RPMI8226 (cell line): ENCODE data around the gene ADARB2.
"Not testable (repeated sequence)": the region's sequence is repeated elsewhere in the genome, so short reads cannot be mapped to it uniquely, and the experiment has no call there.

Experiments used
- DNase-seq: peaks from one replicate; pipeline ENCODE4 v3.0.0-alpha.2; 2015

ADARB2 gene

DNA sequence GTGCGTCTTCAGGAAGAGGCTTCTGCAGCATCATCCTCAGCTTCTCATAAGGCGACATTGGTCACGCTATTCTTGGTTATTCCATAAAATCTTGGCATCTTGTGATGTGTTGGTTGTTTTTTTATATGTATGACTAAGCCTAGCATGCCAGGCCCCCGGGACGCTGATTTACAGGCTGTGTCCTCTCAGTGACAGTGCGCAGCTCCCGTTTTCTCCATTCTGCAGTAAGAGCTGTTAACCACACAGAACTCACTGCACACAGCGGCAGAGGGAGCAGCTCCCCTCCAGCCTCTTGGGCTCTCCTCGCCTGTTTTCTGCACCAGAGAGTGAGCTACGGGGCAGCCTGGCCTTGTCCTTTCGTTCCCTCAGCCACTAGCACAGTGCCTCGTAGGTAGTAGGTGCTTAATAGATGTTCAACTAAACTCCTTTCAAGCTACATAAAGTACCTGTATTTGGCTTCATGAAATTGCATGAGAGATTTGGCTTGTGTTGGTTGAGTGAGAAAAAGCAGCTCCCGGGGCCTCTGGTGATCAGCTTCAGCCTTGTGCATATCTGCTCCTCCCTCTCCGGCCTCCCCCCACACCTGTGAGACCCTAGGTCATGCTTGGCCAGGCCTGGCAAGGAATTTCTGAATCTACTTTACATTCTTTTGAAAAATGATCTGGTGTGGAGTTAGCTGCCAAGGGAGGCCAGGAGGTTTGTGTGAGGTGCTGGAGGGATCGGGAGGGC, 564.9 kb downstream of the ADARB2 start:
- DNase-seq, result no peak

DNA sequence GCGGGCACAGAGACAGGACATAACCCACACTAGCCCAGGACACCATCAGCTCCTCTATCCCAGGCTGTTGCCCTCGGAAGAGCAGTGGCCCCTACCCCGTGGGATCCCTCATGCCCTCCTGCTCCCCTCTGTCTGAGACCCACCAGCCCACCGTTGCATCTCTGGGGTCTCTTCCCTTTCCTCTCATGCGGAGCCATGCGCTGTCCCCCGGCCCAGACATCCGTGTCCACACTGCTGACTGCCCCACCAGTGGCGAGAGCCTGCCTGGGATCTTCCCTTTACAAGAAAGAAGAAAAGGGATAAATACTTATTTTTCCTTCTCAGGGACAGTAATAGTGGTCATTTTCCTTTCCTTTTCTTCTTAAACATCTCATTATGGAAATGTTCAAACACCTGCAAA, 565.7 kb downstream of the ADARB2 start:
- no peak for DNase-seq

DNA sequence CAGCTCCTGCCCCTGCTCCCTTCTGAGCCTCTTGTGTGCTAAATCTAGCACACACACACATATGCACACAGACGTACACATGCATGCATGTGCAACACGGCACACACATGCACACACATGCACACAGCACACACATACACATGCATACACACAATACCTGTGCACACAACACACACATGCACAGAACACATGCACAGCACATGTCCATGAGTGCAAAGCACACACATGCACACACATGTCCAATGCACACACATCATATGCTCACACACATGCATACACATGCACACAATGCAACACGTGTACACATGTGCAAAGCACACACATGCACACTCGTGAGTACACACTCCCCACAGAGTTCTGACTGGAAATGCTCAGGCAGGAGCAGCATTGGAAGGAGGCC, 566.1 kb downstream of the ADARB2 start:
- DNase-seq, result no peak

DNA sequence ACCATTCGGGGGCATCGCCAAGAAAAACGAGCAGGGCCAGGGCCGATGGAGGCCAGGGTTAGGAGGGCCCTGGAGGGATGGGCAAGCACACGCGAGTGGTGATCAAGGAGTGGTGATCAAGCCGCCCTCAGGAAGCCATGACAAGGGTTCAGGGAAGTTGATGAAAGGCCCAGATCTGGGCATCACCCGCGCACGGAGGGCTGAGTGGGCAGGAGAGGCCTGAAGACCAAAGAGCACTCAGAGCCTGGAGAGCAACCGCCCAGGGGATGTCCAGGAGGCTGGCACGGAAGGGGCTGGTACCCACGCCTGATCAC, 566.5 kb downstream of the ADARB2 start:
- DNase-seq, result no peak

DNA sequence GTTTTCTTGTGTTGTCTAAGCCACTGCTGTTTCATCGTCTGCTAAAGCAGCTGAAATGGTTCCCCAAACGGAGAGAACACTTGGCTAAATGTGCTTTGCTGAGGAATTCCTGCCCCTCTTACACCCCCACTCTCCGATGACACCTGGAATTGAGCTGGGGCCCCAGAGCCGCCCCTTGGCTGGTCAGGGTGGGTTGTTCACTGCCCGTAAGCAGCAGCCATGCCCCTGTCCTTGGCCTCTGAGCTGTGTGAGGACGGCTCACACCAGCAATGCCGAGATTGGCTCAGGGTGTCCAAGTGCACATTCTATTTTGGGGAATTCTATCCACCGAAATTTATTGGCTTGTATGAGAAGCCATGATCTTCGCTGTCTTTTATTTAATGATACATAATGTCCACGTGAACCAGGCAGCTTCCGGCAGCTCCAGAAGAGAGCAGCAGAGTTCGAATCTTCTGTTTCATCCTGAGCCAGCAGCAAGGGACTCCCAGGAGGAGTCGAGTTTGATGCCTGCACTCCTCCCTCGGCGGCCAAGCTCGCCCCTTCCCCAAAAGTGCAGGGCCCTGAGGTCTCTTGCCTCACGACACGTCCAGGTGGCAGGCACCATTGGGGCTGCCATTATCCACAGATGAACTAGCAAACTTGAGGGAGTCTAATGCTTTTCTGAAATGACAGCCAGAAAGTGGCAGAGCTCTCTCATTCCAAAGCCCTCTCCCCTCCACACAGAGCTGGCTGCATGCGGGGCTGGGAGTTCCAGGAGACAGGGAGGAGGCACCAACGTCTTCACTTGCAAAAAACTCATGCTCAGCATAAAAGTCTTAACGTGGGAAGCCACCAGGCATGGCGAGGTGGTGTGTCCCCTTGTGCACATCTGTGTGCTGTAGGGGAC, 567.1 kb downstream of the ADARB2 start:
- DNase-seq, result no peak

DNA sequence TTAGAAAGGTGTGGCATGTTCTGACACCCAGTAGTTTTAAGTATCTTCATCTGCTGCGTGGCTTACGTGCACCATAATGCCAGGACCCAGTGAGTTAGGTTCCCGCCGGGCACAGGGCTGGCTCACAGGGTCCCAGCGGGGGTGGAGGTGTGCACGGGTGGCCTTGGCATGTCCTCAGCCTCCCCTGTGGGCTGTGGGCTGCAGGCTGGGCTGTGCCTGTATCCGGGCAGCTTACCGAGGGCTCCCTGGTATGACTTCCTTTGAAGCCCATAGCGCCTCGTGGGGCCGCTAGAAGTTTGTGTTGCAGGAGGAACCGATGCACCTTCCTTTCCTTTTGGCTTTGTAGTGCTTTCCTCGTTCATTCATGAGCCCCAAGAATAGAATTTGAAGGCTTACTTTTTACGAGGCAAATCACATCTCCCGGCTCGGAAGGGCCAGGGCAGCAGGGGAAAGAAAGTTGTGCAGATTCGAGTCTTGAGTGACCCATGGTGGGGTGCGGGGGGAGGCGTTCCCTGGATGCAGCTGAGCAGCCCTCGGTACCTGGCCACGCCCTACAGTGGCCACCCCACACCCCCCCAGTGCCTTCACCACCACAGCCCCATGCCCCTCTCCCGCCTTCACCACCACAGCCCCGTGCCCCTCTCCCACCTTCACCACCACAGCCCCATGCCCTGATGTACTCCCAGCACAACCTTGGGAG, 568.0 kb downstream of the ADARB2 start:
- no peak for DNase-seq

DNA sequence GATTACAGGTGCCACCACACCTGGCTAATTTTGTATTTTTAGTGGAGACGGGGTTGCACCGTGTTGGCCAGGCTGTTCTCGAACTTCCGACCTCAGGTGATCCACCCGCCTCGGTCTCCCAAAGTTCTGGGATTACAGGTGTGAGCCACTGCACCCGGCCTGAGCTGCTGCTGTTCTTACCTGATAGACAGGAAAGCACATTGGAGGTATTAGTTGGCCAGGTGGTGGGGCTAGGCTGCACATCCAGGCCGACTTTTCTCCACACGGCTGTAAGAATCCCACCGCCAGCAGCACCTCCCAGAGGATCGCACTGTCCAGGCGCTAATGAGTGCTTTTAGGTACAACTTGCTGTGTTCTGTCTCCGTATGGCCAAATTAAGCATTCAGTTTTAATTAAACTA, 568.6 kb downstream of the ADARB2 start:
- no peak for DNase-seq

DNA sequence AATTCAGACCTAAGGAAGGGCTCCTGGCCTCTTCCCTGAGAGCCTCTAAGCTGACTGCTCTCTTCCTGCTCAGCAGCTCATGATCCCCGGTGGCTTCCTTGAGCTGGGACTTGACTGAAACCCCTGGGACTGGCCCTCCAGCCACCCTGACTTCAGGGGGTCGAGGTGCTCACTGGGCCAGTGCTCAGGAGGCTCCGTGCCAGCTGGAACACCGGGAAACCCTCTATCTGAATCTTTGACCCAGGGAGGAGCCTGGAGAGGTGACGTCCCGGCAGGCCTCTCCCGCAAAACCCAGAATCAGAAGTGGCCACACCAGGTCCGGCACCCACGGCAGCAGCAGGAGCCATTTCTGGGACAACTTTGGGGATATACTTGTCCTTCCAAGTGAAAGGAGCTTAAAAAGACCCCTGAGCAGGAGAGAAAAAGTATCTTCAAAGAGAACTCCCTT, 570.5 kb downstream of the ADARB2 start:
- DNase-seq, result no peak

DNA sequence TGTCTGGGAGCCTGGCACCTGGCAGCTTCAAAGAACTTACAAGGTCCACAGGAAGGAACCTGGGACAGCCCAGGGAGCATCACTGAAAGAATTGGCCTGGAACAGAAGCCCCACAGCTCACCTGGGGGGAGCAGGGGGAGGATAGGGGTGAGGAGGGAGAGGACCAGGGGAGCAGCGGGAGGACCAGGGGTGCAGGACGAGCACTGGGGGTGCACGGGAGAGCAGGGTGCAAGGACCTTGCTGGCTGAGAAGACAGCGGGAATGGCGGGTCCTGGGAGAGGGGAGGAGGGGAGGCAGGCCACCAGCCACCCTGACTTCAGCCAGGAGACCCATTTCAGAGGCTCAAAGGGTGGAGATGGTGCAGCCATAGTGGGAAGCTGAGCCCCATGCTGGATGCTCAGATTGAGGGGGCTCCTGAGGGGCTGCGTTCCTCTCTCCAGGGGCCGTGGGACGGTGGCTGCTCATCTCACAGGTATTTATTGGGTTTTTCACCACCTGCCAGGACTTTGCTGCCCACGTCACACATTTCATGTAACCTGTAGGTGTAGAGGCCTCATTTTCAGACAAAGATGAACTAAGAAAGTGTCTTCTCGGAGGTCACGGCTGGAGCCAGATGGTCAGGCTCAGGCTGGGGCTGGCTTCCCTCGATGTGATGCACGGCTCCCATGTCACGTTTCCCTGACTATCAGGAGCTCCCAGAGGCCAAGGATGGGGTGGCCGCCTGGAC, 571.1 kb downstream of the ADARB2 start:
- no peak for DNase-seq

DNA sequence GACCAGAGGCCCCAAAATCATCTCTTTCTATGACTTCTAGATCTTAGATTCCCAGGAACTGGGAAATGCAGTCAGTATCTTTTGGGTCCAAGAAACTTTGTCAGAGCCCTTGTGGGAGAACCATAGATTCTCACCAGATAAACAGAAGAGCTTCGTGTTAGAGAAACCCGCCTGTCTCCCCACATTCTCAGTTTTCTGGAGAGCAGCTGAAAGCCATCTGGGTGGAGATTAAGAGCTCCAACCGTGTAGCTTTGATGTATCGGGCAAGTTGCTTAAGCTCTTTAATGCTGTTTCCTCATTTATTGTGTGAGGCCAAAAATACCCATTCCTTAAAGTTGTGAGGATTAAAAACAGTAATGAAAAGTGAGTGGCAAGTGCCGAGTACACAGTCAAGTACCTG, 573.5 kb downstream of the ADARB2 start:
- no peak for DNase-seq

DNA sequence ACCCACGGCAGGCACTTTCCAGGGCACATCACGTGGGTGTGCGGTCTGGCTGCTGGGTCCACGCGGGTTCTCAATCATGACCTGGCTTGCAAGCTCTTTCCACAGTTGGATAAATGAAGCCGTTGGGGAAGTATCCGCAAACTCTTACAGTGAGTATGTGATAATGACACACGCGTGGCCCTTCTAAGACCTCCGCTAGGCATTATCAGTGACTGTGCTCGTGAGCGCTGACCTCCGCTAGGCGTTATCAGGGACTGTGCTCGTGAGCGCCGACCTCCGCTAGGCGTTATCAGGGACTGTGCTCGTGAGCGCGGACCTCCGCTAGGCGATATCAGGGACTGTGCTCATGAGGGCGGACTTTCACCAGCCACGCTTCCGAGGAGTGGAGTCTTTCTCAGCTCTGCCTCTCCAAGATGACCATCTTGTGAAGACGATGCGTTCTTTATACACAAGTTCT, 574.1 kb downstream of the ADARB2 start:
- DNase-seq, result no peak

DNA sequence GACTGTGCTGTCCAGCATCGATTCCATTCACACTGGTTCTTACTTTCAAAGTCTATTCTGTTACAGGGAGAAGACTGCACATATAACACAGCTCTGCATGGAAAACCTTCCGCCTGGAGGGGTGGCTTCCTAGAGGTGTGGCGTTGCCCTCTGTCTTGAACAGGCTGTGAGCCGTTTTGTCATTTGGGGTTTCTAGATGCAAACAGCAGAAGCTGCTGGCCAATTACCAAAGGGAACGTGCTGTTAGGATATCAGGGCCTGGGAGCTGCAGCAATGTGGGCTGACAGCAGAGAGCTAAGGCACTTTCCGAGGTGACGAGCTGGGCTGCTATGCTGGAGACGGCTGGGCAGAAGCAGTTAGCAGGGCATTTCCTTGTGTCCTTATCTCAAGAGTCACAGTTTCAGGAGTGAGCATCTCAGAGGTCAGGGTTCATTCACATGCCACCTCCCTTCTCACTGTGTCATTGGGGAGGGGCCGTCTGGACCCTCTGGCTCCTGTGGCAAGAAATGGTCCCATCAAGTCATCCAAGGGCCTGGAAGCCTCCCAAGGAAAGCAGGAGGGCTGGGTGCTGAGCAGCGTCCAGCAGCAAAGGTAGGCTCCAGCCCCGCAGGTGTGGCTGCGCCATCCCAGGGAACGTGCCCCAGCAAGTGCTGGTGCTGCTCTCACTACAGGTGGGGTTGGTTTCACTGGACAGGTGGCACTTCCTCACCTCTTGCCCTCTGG, 574.7 kb downstream of the ADARB2 start:
- DNase-seq, result no peak

DNA sequence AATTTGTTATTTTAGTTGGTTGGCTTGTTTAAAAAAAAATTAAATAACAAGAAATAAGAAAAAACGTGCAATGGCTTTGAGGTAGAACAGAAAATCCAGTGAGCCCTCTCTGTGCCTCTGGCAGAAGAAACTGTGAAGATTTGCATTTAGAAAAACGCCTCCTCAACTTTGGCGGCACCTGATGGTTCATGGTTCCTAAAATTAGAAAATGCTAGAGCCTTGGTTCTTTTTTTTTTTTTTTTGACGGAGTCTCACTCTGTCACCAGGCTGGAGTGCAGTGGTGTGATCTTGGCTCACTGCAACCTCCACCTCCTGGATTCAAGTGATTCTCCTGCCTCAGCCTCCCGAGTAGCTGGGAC, 576.0 kb downstream of the ADARB2 start:
- not testable (repeated sequence) for DNase-seq

DNA sequence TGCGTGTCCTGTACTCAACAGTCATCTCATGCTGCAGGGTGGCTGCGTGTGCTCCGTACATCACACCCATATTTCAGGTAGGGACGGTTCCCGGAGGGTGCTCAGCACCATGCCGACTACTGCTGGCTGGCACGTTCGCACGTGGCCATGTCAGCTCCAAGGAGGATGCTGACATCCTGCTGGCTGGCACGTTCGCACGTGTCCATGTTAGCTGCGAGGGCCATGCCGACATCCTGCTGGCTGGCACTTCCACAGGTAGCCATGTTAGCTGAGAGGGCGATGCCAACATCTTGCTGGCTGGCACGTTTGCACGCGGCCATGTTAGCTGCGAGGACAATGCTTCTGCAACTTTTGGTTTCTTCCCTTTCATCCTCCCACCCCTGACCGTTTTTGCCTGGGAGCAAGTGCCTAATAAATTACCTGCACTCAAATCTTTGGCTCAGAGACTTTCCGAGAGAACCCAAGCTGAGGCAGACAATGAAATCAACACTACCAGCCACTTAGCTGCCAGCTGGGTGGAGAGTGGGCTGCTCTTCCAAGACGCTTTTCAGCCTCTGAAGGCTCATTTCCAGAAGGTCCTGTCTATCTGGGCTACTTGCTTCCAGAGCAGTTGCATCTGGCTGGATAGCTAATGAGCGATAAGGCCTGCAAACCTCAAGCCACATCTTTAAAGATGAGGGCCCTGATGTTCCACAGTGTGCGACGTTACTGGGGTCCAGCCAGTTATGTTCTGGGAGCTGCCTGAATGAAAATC, 576.6 kb downstream of the ADARB2 start:
- no peak for DNase-seq

DNA sequence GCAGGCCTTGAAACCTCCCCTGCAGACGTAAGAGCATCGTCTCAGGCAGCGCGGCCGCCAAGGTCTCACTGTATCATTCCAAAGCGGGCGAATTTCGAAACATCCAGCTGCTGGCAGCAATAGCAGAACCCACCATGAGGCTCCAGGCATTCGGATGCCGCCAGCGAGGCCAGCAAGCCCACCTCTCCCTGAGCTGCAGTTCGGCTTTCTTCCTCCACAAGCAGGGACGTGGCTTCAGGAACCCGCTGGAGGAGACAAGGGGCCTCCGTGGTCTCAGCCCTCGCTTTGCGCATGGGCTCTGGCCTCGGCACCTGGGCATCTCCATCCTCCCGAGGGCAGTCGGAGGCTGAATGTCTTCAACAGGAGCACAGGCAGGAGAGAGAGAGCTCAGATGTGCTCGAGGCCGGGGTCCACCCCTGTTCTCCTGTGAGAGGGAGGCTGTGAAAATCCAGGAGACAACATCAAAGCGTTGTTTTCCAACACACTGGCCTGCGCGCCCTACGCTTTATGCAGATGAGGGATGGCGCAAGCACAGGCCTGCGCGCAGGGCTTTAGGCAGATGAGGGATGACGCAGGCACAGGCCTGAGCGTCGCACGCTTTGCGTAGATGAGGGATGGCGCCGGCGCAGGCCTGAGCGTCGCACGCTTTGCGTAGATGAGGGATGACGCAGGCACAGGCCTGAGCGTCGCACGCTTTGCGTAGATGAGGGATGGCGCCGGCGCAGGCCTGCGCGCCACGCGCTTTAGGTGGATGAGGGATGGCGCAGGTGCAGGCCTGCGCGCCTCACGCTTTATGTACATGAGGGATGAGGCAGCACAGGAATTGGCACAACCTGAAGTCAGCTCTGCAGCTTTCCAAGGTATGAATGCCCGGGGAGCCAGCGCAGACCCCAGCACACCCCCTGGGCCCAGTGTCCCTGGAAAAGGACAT, 577.9 kb downstream of the ADARB2 start:
- DNase-seq, result no peak

DNA sequence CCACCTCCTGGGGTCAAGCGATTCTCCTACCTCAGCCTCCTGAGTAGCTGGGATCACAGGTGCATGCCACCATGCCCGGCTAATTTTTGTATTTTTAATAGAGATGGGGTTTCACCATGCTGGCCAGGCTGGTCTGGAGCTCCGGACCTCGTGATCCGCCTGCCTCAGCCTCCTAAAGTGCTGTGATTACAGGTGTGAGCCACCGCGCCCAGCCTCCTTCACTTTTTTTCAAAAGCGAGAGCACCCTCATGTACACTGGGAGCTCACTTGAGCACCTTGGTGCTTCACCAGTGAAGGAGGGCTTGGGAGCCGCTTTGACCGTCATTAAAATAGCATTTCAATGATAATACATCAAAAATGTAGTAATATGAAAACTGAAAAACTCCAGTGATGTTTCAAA, 578.8 kb downstream of the ADARB2 start:
- DNase-seq, result not testable (repeated sequence)

DNA sequence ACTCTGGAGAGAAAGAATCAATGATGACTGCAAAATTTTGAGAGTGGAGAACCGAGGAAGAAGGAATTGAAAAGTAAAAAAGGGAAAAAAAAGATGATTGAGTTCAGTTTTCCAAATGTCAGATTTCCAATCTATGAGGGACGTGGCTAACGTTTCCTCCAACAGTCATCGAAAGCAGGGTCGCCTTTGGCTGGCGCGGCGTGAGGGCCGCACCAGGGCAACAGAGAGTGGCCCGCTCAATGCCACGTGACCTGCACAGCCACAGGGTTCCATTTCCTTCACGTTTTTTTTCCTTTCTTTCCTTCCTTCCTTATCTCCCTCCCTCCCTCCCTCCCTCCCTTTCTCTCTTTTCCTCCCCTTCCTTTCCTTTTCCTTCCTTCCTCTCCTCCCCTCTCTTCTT, 579.3 kb downstream of the ADARB2 start:
- DNase-seq, result no peak

DNA sequence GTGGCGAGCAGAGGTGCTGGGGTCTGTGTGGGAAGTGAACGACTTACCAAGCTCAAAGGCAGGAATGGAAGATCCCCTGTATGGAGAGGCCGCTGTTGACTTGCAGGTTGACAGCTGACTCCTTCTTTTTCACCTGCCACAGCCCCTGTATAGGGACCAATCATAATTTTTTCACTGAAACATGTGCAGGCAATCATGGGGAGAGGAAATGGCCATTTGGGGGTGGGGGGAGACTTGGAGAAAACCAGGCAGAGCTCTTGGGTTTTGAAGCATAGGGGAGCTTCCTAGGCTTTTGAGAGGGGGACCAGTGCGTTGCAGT, 579.8 kb downstream of the ADARB2 start:
- DNase-seq, result no peak

DNA sequence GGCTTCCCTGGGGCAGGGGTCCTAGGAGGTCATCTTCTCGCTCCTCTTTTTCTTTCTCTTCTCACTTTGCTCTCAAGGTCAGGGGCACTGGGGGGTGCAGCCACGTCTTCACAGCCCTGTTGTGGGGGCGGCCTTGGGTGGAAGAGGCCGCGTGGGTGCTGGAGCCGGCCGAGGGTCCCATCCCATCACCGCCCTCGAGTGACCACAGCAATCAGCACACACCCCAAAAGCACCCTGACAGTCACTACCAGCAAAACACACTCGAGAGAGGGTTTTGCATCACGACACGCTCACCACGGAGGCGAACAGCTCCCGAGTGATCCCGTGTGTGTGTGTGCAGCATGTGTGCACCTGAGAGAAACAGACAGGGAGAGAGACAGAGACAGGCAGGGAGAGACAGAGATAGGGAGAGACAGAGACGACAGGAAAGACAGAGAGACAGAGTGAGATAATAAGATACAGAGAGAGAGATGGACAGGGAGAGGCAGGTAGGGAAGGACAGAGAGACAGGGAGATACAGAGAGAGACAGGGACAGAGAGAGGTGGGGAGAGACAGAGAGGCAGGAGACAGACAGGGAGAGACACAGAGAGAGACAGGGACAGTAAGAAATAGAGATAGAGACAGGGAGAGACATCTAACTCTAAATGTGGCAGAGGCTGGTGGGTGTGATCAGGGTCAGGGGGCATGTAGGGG, 580.3 kb downstream of the ADARB2 start:
- no peak for DNase-seq

DNA sequence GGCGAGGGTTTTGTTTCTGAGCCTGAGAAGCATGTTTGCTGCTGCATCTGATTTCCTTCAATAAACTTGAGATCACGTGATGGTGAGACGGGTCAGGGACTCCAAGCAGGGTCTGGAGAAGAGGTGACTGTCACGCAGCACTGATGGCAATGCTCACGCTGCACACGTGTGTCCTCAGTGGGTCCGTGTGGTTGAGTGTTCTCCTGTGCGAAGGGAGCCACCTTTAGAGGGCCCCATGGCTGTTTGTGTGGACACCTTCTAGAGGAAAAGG, 580.8 kb downstream of the ADARB2 start:
- DNase-seq, result no peak
